NK-92 (cell line): Measurements from ENCODE around the gene MAOB.
"Not testable (repeated sequence)": the region's sequence is repeated elsewhere in the genome, so short reads cannot be mapped to it uniquely, and the experiment has no call there.

ENCODE experiments used
- DNase-seq: peaks from one replicate; lab custom pipeline; 2025; ENCODE audit not compliant: unreplicated experiment; lab: John Stamatoyannopoulos, UW

Gene MAOB

GRCh38 chrX:43758044-43758443 lies 124.2 kb downstream of the MAOB start:
- no peak for DNase-seq

- no peak for DNase-seq
Measured at GRCh38 chrX:43756076-43756475, 126.2 kb downstream of the MAOB start.

DNA sequence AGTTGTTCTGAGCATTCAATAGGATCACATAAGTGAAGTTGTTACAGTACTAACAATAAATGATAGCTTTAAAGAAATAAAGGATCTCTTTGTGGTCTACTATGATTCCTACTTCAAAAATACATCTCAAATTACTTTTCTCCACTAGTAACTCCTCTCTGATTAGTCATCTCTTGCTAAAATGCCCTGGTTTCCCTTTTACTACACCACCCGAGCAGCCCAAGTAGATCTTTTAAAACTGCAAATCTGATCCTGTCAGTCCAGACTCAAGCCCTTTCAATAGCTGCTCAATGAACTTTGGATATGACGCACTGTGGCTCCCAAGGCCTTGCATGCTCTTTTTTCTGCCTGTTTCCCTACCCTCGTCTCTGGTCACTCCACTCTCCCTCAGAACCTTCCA lies 128.6 kb downstream of the MAOB start:
- no peak for DNase-seq

DNA sequence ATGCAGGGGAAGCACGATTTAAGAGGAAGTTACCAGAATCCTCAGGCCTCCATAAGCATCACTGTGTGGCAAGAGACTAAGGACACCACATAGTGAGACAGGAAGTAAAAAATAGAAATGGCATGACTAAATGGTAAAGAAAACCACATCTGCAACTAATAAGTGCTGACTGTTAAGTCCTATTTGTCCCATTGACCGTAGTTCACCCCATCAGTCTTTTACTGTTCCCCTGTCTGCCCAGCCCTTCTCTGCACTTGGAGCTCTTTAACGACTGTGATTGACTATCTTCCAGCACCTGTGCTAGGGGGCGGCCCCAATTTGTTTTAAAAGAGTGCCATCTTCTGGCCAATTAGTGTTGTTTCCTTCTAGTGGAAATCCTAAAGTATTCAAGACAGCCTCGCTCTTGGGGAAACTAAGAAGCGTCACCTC lies 132.0 kb downstream of the MAOB start:
- no peak for DNase-seq

DNA sequence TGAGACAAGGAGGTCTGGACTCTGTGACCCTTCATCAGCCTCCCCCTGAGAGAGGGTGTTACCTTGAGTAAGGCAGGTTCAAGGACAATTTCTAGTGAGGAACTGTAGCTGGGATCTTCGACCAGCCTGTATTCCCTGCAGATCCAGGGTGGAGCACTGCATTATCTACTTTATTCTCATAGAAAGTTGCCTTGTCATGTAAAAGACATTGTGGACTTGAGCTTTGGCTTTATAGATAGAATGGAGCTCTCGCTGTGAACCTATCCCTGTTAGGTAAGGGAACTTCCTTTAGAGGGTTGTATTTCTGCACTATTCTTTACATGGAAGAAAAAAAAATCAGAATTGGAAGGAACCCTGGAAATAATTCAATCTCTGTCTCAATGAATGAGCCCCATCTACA lies 134.8 kb downstream of the MAOB start:
- no peak for DNase-seq

GRCh38 chrX:43745938-43746721 lies 136.1 kb downstream of the MAOB start:
- DNase-seq, result no peak

- no peak for DNase-seq
Measured at GRCh38 chrX:43744284-43744683, 138.0 kb downstream of the MAOB start.

DNA sequence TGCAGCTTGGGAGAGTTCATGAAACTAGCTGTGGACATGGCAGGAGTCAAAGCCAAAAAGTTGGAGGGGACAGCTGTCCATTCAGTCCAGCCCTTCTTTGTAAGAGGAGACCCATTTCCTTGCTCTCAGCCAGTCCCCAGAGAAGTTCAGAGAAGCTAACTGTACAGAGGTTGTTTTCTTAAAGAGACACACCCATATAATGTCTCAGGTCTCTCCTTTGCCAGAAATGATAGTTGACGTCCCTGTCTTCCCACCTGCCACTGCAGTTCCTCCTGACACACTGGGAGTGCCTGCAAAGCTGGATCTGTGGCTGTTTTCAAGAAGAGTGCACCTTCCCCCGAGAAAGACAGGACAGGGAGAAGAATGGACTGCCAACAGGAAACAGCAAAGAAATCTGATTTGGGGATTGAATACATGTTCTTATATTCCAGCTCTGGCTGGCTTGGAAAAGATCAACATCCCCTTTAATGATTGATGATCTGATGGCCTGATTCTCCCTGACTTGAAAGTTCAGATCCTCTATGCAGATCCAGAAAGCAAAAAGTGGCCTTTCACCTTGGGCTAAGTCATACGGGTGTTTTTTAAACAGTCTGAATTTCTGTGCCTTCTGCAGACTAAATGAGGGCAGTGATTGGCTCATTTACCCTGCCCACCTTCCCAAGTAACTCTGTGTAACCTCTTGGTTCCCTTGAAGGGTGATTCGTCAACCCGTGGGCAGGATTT lies 139.0 kb downstream of the MAOB start:
- DNase-seq, result no peak

GRCh38 chrX:43741843-43742573 lies 140.2 kb downstream of the MAOB start:
- no peak for DNase-seq

DNA sequence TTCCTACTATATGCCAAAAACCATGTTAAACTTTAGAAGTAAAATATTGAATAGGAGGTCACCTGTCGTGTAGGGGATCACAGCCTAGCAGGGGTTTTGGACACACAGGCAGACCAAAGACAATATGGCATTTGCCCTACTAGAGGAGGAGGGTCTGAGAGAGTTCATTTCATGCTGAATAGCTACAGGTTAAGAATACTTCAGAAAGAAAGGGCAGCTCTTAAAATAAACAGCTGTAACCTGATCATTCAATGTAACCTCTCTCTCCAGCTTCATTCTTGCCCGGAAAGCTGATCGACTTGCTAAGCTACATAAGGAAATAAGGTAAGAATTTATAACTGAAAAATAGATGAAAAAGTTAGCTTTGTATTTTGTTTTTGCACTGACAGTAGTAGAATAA lies 146.3 kb downstream of the MAOB start:
- no peak for DNase-seq

- no peak for DNase-seq
Measured at GRCh38 chrX:43735534-43735933, 146.7 kb downstream of the MAOB start.

DNA sequence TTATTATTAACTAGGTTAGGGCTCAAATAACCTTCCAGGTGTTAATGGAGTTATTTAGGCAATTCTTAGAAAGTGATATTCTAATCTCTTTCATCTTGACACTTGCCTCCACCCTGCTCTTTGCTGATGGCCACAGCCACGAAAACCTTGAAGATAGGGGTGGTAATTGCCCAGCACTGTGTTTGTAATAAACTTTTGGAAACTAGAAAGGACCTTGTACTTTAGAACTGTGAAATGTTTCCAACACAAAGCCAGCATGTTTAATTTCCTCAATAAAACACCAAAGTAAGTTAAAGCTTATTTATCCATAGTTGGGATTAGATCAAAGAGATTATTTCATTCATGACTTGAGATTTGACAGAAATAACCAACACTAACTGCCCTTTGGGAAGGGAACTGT lies 147.8 kb downstream of the MAOB start:
- DNase-seq, result no peak

DNA sequence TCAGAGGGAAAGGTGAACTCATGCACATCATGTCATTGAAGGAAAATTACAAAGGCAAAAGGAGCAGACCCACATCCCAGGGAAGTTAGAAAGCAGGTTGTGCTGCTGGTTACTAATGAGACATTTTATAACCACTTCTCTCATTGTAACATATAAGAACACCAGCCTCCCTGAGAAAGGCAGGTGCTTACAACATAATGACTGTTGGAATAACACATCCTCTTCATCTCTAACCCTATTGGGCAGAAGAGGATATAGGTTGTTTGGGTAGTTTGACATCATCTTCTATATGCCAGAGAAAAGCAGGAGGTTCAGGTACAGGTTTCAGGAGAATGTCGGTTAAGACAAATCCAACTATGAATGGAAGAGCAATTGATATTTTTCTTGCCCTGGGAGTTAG lies 148.6 kb downstream of the MAOB start:
- no peak for DNase-seq

DNA sequence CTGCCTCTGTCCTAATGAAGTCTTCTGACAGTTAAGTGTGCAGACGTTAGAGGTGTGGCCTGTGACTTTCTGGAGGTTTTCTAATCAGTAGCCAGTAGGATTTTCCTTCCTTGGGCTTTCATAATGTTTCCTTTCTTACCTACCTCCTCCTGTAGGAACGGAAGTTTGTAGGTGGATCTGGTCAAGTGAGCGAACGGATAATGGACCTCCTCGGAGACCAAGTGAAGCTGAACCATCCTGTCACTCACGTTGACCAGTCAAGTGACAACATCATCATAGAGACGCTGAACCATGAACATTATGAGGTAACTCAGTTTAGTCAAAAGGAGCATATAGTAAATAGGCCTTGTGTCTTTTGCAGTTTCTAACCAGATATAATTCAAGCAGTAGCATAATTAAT lies 151.2 kb downstream of the MAOB start:
- DNase-seq, result no peak

- no peak for DNase-seq
Measured at GRCh38 chrX:43728966-43729365, 153.3 kb downstream of the MAOB start.

DNA sequence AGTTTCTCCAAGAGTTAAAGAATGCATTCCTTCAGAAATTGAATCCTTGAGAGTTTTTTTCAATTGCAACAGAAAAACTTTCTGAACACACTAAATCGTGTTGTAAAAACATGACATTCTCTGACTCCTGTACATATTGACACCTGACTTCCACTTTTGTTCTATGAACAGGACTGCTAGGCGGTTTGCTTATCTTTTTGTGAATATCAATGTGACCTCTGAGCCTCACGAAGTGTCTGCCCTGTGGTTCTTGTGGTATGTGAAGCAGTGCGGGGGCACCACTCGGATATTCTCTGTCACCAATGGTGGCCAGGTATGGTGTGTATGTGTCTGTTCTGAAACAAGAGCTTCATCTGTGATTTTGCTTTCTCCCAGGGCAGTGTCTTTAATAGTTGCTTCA lies 154.2 kb downstream of the MAOB start:
- no peak for DNase-seq

DNA sequence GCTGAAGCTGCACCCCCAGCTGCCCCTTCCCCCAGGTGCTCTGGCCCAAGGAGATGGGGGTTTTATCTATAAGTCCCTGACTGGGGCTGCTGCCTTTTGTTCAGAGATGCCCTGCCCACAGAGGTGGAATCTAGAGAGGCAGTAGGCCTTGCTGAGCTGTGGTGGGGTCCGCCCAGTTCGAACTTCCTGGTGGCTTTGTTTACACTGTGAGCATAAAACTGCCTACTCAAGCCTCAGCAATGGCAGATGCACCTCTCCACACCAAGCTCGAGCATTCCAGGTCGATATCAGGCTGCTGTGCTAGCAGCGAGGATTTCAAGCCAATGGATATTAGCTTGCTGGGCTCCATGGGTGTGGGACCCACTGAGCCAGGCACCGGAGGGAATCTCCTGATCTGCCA lies 155.0 kb downstream of the MAOB start:
- DNase-seq, result not testable (repeated sequence)

DNA sequence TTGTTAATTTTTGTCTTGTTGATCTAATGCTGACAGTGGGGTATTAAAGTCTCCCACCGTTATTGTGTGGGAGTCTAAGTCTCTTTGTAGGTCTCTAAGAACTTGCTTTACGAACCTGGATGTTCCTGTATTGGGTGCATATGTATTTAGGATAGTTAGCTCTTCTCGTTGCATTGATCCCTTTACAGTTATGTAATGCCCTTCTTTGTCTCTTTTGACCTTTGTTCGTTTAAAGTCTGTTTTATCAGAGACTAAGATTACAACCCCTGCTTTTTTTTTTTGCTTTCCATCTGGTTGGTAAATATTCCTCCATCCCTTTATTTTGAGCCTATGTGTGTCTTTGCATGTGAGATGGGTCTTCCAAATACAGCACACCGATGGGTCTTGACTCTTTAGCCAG lies 157.0 kb downstream of the MAOB start:
- DNase-seq, result not testable (repeated sequence)

DNA sequence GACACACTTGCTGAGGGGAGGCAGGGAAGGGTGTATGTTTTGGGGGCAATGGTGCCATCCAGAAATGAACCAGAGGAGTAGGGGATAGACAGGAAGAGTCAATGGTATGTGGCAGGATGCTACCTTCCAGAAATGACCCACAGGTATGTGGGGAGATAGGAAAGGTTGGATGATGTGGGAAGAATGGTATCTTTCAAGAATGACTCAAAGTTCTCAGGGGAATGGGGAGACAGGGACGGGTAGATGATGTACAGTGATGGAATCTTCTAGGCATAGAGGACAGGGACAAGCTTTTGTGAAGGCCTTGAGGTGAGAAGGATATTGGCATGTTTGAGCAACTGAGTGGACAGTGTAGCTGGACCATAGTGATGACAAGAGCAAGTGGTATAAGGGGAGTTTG lies 161.3 kb downstream of the MAOB start:
- no peak for DNase-seq

DNA sequence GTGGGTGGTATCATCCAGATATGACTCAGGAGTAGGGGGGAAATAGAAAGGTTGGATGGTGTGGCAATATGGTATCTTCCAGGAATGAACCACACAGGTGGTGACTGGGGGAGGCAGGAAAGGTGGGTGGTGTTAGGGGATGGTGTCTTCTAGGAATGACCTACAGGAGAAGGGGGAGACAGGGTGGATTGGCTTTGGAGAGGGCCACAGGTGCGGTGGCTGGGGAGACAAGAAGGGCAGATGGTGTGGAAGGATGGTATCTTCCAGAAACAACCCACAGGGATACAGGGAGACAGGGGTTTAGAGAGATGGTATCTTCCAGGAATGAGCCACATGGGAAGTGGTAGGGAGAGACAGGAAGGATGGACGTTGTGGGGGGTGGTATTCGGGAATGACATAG lies 162.2 kb downstream of the MAOB start:
- no peak for DNase-seq

- DNase-seq, result no peak
Measured at GRCh38 chrX:43718956-43719355, 163.3 kb downstream of the MAOB start.

GRCh38 chrX:43718546-43718945 lies 163.7 kb downstream of the MAOB start:
- DNase-seq, result no peak
